GM21526 (cell line): ENCODE measurements around the gene LAMC3.
"Not testable (repeated sequence)": the region's sequence is repeated elsewhere in the genome, so short reads cannot be mapped to it uniquely, and the experiment has no call there.

Experiments used
- ATAC-seq: cut with Tn5 transposase; IDR thresholded peaks from one replicate; pipeline ENCODE4 v1.9.1; 2021; ENCODE audit warnings: moderate library complexity; ENCODE audit not compliant: unreplicated experiment, low FRiP score

LAMC3 gene

DNA sequence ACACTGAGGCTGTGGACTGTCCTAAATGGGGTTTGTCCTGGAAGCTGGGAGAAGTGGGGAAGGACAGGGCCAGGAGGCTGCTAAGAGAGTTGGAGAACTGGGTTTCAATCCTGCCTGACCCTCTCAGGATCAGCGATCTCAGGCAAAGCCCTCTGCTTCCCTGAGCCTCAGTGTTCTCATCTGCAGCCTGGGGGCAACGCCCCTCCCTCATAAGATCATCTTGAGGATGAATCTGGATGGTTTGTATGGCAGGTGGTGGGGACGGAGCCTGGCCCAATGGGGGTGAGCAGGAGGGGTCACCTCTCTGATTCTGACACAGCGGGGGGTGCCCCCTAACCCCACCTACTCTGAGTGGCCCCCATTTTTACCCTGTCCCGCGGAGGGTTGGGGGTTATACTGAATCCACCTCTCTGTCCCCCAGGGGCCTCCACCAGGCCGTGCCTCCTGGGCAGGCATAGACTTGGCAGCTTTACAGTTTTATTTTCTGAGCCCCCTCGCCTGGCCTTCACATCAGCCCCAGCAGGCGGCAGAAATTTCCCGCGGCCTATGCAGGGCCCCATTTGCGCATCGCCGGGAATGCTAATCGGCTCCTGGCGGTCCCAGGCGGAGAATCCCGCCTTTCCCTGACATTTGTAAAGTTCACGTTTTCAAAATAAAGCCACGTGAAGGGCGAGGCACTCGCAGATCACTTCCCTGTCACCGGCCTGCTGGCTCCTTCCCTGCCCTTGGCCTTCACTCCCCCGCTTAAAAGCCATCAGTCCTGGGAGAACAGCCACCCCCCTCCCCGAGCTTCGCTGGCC is 17.8 kb upstream of the LAMC3 start:
- no peak for ATAC-seq

DNA sequence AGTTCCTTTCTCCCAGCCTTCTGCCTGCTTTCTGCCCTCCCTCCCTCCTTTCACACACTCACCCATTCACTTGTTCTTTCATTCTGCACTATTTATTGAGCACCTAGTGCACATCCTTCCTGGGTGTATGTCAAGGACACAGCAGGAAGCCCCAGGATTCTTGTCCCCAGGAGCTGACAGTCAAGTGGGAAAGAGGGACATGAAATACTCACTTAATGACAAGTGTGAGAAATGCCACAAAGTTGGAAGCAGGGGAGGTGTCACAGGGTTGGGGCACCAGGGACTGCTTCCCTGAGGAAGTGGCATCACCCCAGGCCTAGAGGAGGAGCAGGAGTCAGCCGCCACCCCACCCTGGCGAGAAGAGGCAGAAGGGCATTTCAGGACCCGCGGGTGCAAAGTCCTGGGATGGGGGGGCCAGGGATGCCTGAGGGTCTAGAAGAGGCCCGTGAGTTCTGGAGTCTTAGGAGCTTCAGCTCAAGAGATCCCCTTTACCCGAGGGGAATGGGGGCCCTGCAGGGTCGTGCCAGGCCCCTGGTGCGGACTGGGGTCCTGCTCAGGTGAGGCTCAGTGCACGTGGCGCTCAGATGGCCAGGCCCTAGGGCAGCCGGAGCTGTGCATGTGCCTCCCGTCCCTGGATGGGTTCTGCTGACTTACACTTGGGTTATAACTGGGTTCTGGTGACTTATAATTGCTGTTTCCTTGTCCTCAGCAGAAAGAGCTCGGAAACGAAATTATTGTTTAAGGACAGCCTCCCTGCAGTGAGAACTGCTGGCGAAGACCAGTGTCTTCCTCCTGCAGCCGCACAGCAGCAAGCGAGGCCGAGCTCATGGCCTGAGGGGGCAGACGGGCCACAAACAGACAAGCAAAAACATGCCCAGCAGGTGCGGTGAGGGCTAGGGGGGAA is 16.9 kb upstream of the LAMC3 start:
- no peak for ATAC-seq

DNA sequence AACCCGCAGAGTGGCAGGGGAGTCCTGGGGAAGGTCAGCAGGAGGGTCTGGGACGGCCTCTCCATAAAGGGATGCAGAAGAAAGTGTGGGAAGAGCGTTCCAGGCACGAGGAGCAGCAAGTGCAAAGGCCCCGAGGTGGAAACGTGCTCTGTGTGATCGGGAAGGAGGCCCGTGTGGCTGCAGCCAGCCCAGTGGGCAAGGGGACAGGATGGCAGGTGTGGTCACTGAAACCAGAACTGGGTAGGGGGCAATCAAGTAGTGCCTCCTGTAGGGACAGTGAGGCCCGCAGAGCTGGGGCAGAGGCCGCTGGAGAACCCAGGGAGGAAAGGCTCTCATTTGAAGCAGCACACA is 16.3 kb upstream of the LAMC3 start:
- no peak for ATAC-seq

DNA sequence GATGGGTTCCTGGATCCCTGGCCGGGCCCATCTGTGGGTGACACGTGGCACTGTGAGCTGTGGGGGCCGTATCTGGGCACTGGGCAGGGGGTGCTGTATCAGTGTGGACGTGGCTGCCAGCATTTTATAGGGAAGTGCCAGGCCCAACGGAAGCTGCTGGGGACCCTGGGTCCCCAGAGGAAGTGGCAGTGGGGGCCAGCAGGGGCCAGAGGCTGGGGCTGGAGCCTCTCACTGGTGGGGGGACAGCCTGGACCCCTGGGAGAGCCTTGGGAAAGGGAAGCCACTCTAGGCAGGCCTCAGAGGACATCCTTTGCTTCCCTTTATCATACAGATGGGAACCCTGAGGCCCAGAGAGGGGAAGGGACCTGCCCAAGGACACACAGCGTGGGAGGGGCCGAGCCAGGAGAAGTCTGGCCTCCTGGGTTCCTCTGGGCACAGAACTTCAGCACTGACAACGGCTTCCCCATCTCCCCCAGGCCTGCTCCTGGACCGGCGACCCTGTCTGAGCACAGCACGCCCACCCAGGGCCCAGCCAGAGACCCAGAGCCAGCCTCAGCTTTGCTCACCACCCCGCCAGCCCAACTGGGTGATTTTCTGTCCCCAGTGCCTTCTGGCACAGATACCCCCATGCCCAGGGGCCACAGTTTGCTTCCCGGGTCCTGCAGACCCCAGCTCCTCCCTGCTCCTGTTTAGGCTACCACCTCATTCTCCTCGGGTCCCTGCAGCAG is 15.5 kb upstream of the LAMC3 start:
- no peak for ATAC-seq

DNA sequence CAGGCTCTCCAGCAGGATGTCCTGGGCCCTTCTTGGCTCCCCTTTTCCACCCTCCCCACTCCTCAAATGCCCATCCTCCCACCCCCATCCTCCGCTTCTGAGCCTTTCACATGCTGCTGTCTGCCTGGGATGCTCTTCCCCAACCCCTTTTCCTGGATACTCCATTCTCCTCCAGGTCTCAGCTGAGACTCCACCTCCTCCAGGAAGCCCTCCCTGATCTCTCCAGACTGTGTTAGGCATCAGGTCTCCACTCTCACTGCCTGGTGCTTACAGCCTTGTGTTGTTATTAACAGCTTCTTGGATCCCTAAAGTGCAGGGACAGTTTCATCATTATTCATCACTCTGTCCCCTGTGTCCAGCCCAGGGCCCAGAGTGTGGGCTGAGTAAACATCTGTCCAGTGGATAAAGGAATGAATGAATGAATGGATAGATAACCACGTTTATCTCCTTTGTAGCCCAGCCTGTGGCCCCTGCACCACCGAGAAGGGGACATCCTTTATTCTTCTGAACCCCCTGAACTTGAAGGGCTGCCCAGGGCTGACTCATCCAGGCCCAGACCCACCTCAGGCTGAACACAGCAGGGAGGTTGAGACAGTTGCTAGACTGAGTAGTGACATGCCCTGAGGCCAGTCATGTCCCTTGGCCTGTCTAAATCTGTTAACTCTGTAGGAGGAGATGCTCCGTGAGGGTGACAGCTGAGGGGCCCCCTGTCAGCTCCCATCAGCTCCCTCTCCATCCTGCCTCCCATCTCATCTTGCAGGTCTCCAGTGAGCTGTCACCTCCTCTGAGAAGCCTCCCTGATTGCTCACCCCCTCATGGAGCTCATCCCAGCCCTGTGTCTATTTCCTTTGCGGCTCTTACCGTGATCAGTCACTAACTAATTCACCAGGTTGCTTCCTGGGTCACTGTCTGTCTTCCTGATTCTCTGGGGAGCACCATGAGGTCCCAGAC is 14.6 kb upstream of the LAMC3 start:
- ATAC-seq, result no peak

DNA sequence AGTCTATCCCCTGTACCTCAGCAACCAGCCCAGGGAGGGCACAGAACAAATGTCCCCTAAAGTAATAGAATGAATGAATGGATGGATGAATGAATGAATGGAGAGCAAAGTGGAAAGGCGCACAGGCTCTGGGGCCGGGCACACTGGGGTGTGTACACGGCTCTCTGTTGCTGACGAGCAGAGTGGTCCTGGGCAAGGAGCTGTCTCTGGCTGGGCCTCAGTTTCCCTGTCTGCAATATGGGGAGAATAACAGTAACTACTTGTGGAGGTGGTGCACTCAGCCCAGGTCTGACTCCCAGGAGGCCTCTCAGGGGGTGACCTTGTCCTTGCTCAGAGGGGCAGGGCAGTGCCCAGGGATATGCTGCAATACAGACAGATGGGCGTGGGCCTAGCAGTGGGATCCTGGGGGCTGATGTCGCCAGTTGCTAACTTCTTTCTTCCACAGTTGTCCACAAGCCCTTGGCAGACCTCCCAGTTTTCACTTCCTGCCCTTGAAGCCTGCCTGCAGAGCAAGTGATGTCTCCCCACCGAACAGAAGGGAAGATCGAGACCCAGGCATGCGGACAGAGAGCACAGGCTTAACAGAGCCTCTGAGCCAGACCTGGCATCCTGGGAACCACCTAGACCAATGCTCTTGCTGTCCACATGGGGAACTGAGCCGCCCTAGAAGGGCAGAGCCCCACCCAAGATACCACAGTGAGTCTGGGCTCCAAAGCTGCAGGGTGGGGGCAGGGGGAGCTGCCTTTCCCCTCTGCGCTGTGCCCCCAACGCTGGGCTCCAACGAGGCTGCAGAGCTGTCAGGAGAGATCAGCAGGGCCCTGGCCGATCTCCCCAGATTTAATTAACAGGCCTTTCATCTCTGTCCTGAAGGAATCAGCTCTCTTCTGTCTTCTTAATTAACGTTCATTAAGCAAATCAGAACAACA is 13.6 kb upstream of the LAMC3 start:
- no peak for ATAC-seq

DNA sequence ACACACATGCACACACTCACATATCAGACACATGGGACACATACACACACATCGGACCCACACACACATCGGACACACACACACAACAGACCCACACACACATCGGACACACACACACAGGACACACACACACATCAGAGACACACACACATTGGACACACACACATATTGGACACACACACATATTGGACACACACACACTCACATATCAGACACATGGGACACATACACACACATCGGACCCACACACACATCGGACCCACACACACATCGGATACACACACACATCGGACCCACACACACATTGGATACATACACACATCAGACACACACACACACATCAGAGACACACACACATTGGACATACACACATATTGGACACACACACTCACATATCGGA is 12.8 kb upstream of the LAMC3 start:
- no peak for ATAC-seq

DNA sequence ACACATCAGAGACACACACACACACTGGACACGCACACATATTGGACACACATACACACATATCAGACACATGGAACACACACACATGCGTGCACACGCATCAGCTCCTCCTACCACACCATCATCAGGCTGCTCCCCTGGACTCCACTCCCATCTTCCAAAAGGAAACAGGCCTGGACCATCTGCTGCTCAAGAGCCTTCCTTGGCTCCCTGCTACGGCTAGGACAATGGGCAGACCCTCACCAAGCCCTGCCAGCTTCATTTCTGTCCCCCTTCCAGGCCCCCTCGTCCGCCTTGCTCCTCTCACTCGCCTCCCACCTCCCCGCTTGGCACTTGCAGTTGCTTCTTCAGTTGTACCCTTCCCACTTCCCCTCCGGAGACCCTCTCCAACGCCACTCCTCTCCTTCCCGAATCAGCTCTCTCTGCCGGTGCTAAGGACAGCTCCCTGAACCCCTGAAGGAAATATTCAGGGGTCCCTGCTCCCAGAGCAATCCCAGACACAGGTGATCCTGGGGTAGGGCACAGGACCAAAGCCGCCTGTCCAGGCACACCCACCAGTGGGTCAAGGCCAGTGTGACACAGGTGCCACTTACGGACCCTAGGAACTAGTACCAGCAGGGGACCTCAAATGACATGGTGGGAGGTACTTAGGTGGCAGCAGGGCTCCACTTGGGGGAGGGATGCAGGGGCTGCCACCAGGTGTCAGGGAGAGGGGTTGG is 12.1 kb upstream of the LAMC3 start:
- no peak for ATAC-seq

DNA sequence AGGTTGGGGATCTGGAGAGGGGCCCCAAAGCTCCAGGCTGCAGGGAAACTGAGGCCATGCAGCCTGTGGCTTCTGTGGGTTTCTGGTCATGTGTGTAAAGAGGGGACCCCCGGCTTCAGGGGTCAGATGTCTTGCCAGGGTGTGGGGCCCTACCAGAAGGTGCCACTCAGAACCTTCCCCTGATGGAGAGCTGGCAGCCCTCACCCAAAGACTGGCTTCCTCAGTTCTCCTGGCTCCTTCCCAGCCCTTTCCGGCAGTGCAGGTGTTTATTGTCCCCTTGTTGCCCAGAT is 11.6 kb upstream of the LAMC3 start:
- ATAC-seq, result no peak

DNA sequence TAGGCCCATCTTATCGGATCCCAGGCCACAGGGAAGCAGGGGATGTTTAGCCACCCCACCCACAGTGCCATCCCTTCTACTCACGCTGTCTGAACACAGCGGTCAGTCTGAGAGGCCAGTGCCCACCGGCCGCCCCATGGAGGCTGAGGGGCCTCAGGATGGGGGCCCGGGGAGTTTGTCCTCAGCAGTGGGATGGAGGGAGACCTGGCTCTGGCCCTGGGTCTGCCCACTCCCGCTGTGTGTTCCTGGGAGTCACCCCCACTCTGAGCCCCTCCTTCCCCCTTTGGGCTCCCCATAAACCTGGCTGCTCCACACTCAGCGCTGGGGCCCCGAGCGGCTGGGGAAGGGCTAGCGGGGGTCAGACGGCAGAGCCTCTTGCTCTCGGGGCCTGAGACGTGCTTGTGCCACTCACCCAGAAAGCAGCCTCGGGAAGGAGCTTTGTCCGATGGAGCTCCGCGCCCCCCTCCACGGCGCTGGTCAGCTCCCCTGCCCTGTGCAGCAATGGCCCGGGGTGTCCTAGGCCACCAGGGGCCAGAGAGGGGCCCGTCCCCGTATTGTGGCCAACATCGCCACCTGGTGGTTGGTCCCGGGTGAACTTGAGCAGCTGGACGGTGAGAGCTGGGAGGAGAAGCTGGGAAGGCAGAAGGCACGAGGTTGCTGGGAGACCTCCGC is 10.9 kb upstream of the LAMC3 start:
- no peak for ATAC-seq

DNA sequence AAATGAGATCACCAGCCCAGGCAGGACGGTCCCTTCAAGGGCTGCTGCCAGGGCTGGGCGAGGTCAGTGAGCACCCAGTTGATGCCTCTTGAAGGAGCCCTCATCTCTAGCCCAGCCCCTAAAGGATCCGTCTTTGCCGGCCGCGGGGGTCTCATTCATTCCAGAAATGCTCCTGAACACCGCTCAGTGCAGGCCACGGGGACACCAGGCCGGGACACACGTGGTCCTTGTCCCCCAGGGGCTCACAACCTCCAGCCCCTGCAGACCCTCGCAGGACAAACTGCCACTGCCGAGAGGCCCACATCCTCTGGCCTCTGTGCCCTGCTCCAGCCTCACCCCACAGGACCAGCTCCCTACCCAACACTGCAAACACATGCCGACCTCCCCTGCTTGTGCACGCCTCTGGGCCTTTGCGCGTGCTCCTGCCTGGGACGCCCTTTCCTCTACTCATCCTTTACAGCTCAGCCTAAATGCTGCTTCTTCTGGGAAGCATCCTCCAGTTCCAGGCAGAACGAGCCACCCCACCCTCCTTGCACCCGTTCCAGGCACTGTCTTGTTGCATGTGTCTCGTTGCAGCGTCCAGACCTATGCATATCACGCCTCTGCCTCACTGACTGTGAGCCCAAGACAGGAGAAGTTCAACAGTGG is 10.3 kb upstream of the LAMC3 start:
- no peak for ATAC-seq

DNA sequence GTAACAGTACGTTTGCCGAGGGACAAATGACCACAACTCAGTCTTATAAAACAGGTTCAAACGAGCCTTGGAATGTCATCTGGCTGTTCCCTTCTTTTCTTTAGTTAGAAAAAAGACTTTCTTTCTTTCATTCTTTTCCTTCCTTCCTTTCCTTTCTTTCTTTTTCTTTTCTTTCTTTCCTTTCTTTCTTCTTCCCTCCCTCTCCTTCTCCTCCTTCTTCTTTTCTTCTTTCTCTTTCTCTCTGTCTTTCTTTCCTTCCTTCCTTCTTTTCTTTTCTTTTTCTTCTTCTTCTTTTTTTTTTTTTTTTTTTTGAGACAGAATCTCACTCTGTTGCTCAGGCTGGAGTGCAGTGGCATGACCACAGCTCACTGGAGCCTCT is 9.7 kb upstream of the LAMC3 start:
- ATAC-seq, result no peak

DNA sequence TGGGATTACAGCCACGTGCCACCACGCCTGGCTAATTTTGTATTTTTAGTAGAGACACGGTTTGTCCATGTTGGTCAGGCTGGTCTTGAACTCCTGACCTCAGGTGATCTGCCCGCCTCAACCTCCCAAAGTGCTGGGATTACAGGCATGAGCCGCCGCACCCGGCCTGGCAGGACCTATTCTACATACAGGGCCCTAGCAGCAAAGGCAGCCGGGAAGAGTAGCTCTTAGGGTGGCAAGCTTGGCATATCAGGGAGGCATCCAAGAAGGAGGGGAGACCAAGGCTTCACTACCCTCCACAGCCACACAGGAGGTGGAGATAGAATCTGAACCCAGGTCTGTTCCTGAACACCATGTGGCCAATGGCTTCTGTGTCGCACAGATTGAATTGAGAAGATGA is 8.4 kb upstream of the LAMC3 start:
- not testable (repeated sequence) for ATAC-seq

DNA sequence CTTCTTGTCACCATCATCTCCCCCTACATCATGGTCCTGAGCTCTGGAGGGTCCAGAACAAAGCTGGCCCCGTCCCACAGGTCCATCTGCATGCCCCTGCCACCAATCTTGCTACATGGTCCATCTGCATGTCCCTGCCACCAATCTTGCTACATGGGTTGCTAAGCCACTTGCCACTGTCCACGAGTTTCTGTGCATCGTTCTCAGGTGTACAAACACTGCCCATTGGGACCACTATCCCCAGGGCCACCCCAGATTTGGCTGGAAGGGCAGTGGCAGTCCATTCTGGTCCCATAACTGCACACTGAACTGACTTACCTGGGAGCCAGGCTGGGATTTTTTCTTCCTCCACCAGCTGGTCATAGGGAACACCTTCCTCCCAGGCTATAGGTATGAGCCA is 8.0 kb upstream of the LAMC3 start:
- ATAC-seq, result no peak

DNA sequence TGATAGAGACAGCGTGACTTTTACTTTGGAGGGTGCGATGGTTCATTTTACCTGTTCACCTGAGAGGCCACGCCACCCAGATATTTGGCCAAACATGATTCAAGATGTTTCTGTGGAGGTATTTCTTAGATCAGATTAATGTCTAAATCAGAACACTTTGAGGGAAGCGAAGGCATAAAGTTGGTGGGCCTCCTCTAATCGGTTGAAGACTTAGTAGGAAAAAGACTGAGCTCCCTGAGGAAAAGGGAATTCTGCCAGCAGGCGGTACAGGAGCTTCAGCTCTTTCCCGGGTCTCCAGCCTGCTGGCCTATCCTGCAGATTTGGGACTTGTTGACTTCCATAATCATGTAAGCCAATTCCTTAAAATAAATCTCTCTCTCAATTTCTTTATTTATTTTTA is 7.0 kb upstream of the LAMC3 start:
- no peak for ATAC-seq

DNA sequence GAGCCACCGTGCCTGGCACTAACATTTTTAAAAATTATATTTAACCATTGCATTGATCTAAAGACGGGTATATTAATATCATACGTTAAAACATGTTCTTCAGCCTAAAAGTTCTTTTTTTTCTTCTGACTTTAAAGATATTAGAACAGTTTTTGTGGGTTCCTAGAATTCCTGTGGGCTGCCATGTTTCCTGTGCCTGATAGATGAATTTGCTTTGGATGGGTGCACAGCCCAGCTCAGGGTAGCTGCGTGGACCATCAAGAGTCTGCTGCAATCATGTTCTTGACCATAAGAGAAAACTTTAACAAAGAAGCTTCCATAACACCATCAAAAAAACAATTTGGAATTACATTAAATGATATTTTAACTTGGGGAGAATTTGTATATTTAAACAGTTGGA is 2.4 kb upstream of the LAMC3 start:
- ATAC-seq, result no peak

DNA sequence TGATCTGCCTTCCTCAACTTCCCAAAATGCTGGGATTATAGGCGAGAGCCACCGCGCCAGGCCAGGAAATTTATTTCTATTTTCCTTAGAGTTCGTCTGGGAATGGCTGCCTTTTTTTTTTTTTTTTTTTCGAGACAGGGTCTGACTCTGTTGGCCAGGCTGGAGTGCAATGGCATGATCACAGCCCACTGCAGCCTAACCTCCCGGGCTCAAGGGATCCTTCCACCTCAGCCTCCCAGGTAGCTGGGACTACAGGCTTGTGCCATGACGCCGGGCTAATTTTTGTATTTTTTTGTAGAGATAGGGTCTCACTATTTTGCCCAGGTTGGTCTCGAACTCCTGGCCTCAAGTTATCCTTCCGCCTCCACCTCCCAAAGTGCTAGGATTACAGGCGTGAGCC is 888 bp upstream of the LAMC3 start:
- no peak for ATAC-seq

DNA sequence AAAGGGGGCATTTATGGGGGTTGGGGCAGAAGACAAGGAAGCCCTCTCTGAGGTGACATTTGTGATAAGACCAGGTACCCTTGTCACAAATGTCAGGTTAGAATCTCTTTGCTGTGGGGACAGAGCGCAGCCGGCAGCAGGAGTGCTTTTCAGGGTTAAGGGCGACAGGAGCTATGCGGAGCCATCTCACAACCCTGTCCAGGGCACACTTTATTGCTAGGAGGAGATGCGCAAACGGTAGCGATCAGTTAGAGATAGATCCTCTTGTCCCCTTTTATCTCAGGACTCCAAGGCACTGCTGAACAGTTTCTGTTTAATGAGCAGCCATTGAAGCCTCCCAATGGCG is 438 bp upstream of the LAMC3 start:
- no peak for ATAC-seq
